Tibial nerve (tissue), 4 donors: Measurements from ENCODE around the gene DQX1. TPM values are rescaled to one million over a fixed set of nuclear protein-coding genes. Genes with fewer than 3 reads are reported as not detected.

ENCODE experiments used
- DNase-seq, 2 donors: peaks; one replicate each; pipeline ENCODE4 v3.0.0-alpha.2; 2019; ENCODE audit warnings: low spot score in 2 of 2
- H3K27ac ChIP-seq, 4 donors: fragments of 200-600 bp; sonication (generic) in 3 of 4; one replicate each; pipeline ENCODE4 v1.5.1; 2017 to 2019; ENCODE audit warnings: mild to moderate bottlenecking in 1 of 4
- H3K27me3 ChIP-seq, 2 donors: fragments of 200-600 bp; sonication (generic) in 1 of 2; one replicate each; pipeline versions ENCODE4 v1.5.1 to v1.6.0; 2017 to 2019
- H3K36me3 ChIP-seq, 3 donors: fragments of 200-600 bp; sonication (generic); one replicate each; pipeline ENCODE4 v1.5.1; 2018 to 2019
- H3K4me1 ChIP-seq, 4 donors: fragments of 200-600 bp; sonication (generic) in 3 of 4; one replicate each; pipeline ENCODE4 v1.5.1; 2017 to 2019
- H3K4me3 ChIP-seq, 4 donors: fragments of 200-600 bp; sonication (generic) in 3 of 4; one replicate each; pipeline ENCODE4 v1.5.1; 2017 to 2019; ENCODE audit warnings: mild to moderate bottlenecking in 1 of 4, moderate library complexity in 1 of 4
- H3K9me3 ChIP-seq, 4 donors: fragments of 200-600 bp; sonication (generic) in 3 of 4; one replicate each; pipeline ENCODE4 v1.5.1; 2017 to 2019
- EP300 ChIP-seq, 2 donors: sonication (generic); formaldehyde crosslinking; IDR thresholded peaks; one replicate each; pipeline ENCODE4 v1.6.1; 2017; ENCODE audit warnings: antibody characterized with exemption in 2 of 2, mild to moderate bottlenecking in 1 of 2
- POLR2A ChIP-seq, 2 donors: fragments of 450-650 bp; IDR thresholded peaks; one replicate each; pipeline ENCODE4 v1.6.1; 2017; ENCODE audit warnings: antibody characterized with exemption in 2 of 2, mild to moderate bottlenecking in 2 of 2, moderate library complexity in 2 of 2
- WGBS, 2 donors: methylation state at CpG; one replicate each; pipeline ENCODE4 v1.1.5; 2018; 5-methylcytosine and 5-hydroxymethylcytosine counted together
- total RNA-seq, 4 donors: library from RNA; depleted of rRNA; stranded (reverse); fragments of >200 nt; gene quantifications; one replicate each; pipeline ENCODE4 v1.1.0, GENCODE V29; 2016
- TF ChIP-seq, protein P1 (sequence below), 5 experiments: fragments of 200-600 bp in 3 of 5; fragments of 450-650 bp in 2 of 5; sonication (generic) in 3 of 5; IDR thresholded peaks; one replicate each; pipeline ENCODE4 v1.5.1; 2016 to 2019; ENCODE audit warnings: antibody characterized with exemption in 5 of 5, mild to moderate bottlenecking in 3 of 5, moderate library complexity in 2 of 5

DQX1 gene
- total RNA-seq, 4 donors from 2014 or later, result 6.9 TPM; not detected in 3

DNA sequence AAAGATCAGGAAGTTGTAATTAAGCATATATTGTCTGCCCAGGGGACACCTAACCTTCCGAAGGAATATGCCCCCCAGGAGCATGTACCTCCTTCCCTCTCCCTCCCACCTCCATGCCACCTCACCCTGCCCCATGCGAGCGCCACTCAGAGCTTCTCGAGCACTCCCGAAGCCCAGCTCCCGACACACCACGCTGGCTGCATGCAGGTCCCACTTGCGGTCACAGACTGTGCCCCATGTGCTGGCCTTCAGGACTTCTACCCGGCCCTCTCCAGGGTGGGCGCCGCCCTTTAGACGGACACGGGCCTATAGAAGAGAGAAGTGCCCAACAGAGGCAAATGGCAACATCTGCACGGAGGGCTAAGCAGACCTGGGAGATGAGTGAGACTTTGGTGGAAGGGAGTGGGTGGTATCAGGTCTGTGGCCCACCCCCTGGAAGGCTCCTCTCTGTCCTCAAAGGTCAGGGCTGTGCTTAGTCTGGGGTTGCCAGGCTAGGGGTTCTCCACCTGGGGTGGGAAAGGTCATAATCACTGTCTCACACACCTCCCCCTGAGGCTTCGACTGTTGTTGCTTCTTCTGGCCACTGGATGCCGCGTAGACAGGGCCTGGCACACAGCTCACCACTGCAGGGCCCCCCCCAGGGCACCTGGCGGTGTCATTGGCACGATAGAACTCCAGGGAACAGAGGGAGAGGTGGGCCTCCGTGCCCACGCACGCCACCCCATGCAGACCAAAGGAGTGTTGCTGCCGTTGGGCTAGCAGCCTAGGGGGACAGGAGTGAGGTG is 10.3 kb upstream of the DQX1 start:
- Histone ChIP-seq H3K4me1 (peaks cover 0 to 8% (median 2%) of the 10 kb centered on the region in 4 donors), H3K4me3 (no peak overlapping the region), H3K27me3 (no peaks in the 10 kb centered on the region), H3K9me3 (no peaks in the 10 kb centered on the region), H3K27ac (no peak overlapping the region), H3K36me3 (peaks cover 0 to 45% (median 0%) of the 10 kb centered on the region in 3 donors)
- TF ChIP-seq, protein P1, sequence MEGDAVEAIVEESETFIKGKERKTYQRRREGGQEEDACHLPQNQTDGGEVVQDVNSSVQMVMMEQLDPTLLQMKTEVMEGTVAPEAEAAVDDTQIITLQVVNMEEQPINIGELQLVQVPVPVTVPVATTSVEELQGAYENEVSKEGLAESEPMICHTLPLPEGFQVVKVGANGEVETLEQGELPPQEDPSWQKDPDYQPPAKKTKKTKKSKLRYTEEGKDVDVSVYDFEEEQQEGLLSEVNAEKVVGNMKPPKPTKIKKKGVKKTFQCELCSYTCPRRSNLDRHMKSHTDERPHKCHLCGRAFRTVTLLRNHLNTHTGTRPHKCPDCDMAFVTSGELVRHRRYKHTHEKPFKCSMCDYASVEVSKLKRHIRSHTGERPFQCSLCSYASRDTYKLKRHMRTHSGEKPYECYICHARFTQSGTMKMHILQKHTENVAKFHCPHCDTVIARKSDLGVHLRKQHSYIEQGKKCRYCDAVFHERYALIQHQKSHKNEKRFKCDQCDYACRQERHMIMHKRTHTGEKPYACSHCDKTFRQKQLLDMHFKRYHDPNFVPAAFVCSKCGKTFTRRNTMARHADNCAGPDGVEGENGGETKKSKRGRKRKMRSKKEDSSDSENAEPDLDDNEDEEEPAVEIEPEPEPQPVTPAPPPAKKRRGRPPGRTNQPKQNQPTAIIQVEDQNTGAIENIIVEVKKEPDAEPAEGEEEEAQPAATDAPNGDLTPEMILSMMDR (IDR thresholded peaks at IDR 0.05), result no peak
- no peak for TF ChIP-seq EP300 (IDR thresholded peaks at IDR 0.05)
- TF ChIP-seq POLR2A (IDR thresholded peaks at IDR 0.05), result no peak
- no peak for DNase-seq
- WGBS, 2 donors, result 84 to 86% methylated on average over 23 of the region's 23 CpGs

DNA sequence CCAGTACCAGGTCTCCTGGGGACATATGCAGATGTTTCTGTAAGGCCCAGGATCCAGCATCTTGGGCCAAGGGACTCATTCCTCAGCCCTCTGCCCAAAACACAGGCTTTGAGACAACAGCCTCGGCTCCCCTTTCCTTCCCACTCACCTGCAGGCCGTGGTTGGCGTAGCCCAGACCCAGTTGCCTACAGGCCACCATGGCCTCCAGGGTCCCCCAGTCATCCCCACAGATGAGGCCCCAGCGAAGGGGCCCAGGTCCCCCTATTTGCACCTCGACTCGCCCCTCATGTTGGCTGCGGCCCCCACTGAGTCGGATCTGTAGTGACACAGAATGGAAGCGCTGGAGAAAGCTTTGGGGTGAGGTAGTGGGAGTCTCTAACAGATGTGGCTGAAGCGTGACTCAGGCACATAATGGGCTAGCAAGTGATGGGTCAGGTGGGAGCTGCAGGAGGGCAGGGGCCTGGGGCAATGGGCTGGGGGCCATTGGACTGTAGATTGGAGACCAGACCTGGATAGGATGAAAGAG is 9.5 kb upstream of the DQX1 start:
- 87 to 92% methylated on average over 10 of the region's 10 CpGs for WGBS, 2 donors
- TF ChIP-seq, protein P1 (IDR thresholded peaks at IDR 0.05), result no peak
- TF ChIP-seq POLR2A (IDR thresholded peaks at IDR 0.05) (no peak), EP300 (IDR thresholded peaks at IDR 0.05) (no peak)
- Histone ChIP-seq H3K36me3 (peaks cover 0 to 41% (median 0%) of the 10 kb centered on the region in 3 donors), H3K27me3 (no peaks in the 10 kb centered on the region), H3K4me3 (no peak overlapping the region), H3K27ac (no peak overlapping the region), H3K4me1 (peaks cover 0 to 16% (median 9%) of the 10 kb centered on the region in 4 donors), H3K9me3 (no peaks in the 10 kb centered on the region)
- DNase-seq, result no peak

DNA sequence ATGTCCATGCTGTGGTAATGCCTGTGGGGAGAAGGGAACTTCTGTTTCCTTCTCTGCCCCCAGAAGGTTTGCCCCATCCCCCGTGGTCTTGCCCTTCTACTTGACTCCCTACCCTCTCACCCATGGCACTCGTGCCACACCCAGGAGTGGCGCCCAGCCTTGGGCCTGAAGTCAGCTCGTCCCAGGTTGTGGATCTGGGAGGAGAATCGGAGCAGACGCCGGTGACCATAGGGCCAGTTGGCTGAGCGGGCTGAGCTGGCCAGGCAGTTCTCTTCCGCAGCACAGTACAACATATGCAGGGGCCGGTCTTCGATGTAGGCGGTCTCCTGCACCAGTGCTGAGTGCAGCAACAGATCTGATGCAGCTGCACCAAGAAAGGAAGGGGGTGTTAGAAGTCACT is 8.4 kb upstream of the DQX1 start:
- no peak overlapping the region for H3K4me3 ChIP-seq
- H3K36me3 ChIP-seq, result peaks cover 0 to 40% (median 0%) of the 10 kb centered on the region in 3 donors
- H3K27me3 ChIP-seq, result no peaks in the 10 kb centered on the region
- DNase-seq, result no peak
- H3K4me1 ChIP-seq, result peaks cover 0 to 17% (median 9%) of the 10 kb centered on the region in 4 donors
- 72 to 78% methylated on average over 12 of the region's 12 CpGs for WGBS, 2 donors
- no peak overlapping the region for H3K27ac ChIP-seq
- no peak for TF ChIP-seq POLR2A (IDR thresholded peaks at IDR 0.05)
- TF ChIP-seq, protein P1 (IDR thresholded peaks at IDR 0.05), result no peak
- no peak for TF ChIP-seq EP300 (IDR thresholded peaks at IDR 0.05)
- H3K9me3 ChIP-seq, result no peaks in the 10 kb centered on the region

DNA sequence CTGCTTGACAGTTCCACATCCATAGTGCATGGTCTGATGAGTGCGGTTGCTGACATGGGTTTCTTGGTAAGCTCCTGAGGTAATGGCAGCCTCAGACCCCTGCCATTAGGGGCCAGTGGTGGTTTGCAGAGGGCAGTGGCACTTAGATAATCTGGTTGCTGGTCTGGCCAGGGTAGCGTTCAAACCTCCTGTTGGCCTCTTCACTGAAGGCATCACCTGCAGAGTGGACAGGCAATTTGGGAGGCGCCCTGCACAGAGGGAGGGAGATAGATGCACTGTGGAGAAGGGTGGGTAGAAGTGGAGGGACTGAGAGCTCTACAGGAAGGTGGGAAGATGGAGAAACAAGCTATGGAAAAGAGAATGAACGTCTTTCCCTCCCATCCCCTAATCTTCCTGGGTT is 7.4 kb upstream of the DQX1 start:
- DNase-seq, result no peak
- H3K4me1 ChIP-seq, result peaks cover 0 to 24% (median 14%) of the 10 kb centered on the region in 4 donors
- TF ChIP-seq, protein P1 (IDR thresholded peaks at IDR 0.05), result no peak
- no peak for TF ChIP-seq POLR2A (IDR thresholded peaks at IDR 0.05)
- TF ChIP-seq EP300 (IDR thresholded peaks at IDR 0.05), result no peak
- H3K36me3 ChIP-seq, result peaks cover 0 to 41% (median 0%) of the 10 kb centered on the region in 3 donors
- no peaks in the 10 kb centered on the region for H3K27me3 ChIP-seq
- no peaks in the 10 kb centered on the region for H3K9me3 ChIP-seq
- no peak overlapping the region for H3K27ac ChIP-seq
- 79 to 80% methylated on average over 4 of the region's 4 CpGs for WGBS, 2 donors
- H3K4me3 ChIP-seq, result no peak overlapping the region

DNA sequence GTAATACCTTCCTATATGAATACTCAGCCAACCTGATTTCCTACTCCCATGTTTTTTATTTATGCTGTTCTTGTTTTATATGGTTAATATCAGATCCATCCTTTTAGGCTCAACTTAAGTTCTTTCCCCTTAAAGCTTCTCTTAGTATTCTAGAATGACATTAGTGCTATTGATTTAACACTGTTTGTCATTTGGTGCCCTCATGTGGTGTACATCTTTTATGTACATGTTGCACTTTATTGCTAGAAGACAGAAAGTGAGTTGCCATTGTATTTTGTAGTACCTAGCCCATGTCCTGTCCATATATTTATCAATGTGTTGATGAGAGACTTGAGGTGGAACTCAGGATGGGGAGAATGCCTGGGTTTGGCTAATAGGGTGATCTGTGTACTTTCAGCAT is 6.2 kb upstream of the DQX1 start:
- Histone ChIP-seq H3K27ac (no peak overlapping the region), H3K4me3 (no peak overlapping the region), H3K4me1 (peaks cover 0 to 34% (median 19%) of the 10 kb centered on the region in 4 donors), H3K36me3 (peaks cover 0 to 53% (median 0%) of the 10 kb centered on the region in 3 donors), H3K9me3 (no peaks in the 10 kb centered on the region), H3K27me3 (no peaks in the 10 kb centered on the region)
- TF ChIP-seq POLR2A (IDR thresholded peaks at IDR 0.05) (no peak), EP300 (IDR thresholded peaks at IDR 0.05) (no peak)
- TF ChIP-seq, protein P1 (IDR thresholded peaks at IDR 0.05), result peak in 2 of 5 experiments; percentile 14 to 27
- DNase-seq, result no peak
